HCT116 (cell line): ENCODE measurements around the gene SLC22A13.

ENCODE experiments used
- CTCF ChIP-seq, 3 experiments: fragments of 200-600 bp in 1 of 3; sonication (generic) in 1 of 3; IDR thresholded peaks in 2 of 3; conservative IDR thresholded peaks in 1 of 3; 2 replicates each; pipeline ENCODE4 v1.5.1; 2012 to 2017; ENCODE audit warnings: low read depth in 2 of 3, low read length in 2 of 3, antibody characterized with exemption in 1 of 3, borderline replicate concordance in 1 of 3, control low read depth in 1 of 3, mild to moderate bottlenecking in 1 of 3, mixed read lengths in 1 of 3, mixed run types in 1 of 3, moderate library complexity in 1 of 3; ENCODE audit not compliant: insufficient read depth in 1 of 3
- POLR2AphosphoS5 ChIP-seq: IDR thresholded peaks from 2 replicates; pipeline ENCODE4 v1.6.1; 2011; ENCODE audit warnings: mild to moderate bottlenecking, low read depth, low read length, moderate library complexity

- TF ChIP-seq CTCF (IDR thresholded peaks at IDR 0.05 in 2 of 3, conservative IDR thresholded peaks at IDR 0.05 in 1 of 3; ENCODE audit: borderline replicate concordance in 1 of 3, insufficient read depth in 1 of 3, low read depth in 2 of 3, low read length in 2 of 3) = no peak
- no peak for TF ChIP-seq POLR2AphosphoS5
These were observed 9.4 kb downstream of the SLC22A13 start for GRCh38 chr3:38274864-38275649.
